HG02885 (cell line): ENCODE measurements around the gene NUP88.

Experiments
- ATAC-seq: cut with Tn5 transposase; IDR thresholded peaks from one replicate; pipeline ENCODE4 v1.9.1; 2021; ENCODE audit warnings: mild to moderate bottlenecking; ENCODE audit not compliant: unreplicated experiment, poor library complexity

Gene NUP88

GRCh38 chr17:5362162-5362811, 57.2 kb downstream of the NUP88 start:
- no peak for ATAC-seq

GRCh38 chr17:5361426-5361825, 58.0 kb downstream of the NUP88 start:
- ATAC-seq: no peak

GRCh38 chr17:5355421-5356129, 63.9 kb downstream of the NUP88 start:
- no peak for ATAC-seq

- ATAC-seq: no peak
These were observed 64.5 kb downstream of the NUP88 start for GRCh38 chr17:5354886-5355415.

GRCh38 chr17:5354310-5354709, 65.2 kb downstream of the NUP88 start:
- no peak for ATAC-seq

GRCh38 chr17:5352681-5353289, 66.7 kb downstream of the NUP88 start:
- no peak for ATAC-seq

GRCh38 chr17:5344914-5345313, 74.5 kb downstream of the NUP88 start:
- no peak for ATAC-seq
